HG03097 (cell line): Measurements from ENCODE around the gene TFDP2.
"Not testable (repeated sequence)": the region's sequence is repeated elsewhere in the genome, so short reads cannot be mapped to it uniquely, and the experiment has no call there.

Source experiments
- ATAC-seq: cut with Tn5 transposase; IDR thresholded peaks from one replicate; pipeline ENCODE4 v1.9.1; 2021; ENCODE audit not compliant: unreplicated experiment, low FRiP score

The TFDP2 gene

DNA sequence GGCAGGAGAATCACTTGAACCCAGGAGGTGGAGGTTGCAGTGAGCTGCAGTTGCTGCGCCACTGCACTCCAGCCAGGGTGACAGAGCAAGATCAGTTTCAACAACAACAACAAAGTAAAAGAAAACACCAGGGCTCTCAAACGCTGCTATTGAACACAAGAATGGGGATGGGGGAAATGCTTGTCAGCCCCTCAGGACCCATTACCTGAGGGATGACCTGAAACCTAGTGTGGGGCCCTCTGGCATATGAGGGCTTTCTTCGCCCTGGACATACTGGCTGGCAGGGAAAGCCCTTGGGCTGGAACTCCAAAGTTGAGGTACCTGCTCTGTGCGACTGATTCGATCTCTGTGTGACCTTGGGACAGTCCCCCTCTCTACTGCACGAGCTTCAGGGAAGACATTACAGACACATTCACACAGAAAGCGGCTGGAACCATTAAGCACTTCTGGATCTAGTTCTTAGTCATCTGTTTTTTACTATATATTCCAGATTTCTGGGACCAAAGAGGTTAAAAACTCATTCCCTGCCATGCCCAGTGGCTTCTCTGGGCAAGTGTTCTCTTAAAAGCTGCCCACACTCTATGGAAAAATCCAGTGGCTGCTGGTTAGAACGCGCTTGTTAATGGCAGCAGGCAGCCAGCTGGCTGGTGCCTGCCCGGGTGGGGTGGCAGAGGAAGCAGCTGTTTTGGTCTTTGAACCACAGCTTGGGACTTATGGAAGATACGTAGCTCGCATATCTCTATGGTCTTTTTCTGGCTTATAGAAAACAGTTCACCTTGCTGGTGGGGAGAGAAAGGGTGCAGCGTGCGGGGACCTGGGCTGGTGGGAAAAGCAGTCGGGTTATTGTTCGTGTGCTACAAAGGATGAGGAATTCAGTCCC is 215.7 kb downstream of the TFDP2 start:
- ATAC-seq: no peak

DNA sequence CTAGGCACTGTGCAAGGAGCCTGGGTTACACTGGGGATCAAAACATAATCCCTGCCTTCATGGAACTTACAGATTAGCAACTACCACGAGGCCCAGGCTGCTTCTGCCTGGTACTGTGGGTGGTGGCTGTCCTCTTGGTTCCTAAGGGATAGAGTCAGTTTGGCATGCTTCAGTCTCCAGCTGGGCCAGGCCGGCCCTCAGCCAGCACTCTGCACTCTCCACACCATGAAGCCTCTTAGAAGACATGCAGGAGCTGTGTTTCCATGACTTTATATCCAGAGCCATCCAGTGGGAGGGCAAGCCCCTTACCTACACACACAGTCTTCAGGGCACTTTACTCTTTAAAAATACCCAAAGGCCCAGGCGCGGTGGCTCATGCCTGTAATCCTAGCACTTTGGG is 218.5 kb downstream of the TFDP2 start:
- no peak for ATAC-seq

DNA sequence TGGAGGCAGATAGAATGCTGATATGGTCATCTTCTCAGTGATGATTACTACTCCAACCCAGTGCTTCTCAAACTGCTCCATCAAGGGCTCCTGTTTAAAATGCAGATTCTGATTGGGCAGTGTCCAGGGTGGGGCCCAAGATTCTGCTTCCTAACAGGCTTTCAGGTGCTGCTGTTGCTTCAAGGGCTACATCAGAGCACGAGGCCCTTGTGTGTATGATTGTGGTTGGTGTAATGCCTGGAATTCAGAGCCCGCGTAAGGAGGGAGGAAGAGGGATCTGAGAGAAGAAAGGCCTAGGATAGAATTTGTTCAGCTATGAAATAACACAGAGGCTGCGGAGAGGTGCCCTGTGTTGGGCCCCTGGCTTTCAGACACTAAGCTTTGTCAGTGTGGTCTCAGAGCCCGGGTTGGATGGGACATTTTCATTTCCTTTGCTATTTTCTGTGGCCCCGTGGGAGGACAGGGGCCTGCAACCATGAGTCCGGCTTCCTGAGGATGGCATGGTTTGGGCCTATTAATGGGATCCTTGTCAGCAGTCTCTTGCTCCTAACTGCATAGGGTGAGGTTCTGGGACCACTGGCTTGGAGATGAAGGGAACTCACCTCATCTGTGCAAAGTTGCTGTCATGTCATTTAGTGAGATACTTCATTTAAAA is 219.9 kb downstream of the TFDP2 start:
- no peak for ATAC-seq

DNA sequence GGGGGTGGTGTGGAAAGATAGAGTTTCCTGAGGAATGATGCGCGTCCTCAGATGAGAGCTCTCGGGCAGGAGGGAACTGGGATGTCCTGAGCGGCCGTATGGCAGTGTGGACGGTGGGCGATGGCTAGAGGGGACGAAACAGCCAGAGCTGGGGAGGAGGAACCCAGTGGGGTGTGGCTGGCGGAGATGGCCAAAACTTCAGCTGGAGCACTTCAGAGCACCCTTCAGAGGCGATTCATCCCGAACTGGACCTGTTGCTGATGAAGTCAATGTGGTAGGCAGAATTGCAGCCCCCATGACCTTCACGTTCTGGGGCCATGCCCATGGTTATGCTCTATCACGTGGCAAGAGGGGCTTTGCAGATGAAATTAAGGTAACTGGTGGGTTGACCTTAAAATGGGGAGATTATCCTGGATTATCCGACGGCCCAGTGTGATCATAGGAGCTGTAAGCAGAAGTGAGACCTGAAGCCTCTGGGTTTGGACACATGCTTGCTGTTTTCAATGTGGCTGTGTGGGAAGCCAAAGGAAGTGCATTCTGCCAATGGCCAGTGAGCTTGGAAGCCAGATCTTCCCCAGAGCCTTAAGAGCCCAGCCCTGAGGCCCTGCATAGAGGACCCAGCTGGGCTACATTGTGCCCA is 220.6 kb downstream of the TFDP2 start:
- ATAC-seq: no peak

DNA sequence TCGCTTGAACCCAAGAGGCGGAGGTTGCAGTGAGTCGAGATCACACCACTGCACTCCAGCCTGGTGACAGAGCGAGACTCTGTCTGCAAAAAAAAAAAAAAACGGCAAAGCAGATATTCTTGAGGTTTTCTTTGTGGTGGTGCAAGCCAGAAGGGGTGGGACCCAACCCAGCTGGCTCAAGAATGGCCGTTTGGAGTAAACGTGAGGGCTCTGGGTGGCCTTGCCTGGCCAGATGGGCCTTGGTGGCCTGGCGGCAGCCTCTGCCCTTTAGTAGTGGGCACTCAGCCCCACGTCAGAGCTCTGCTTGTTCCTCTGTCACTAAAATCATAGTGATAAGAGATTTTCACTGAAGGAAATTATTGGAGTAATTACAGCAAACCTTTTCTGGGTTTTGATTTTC is 222.4 kb downstream of the TFDP2 start:
- no peak for ATAC-seq

DNA sequence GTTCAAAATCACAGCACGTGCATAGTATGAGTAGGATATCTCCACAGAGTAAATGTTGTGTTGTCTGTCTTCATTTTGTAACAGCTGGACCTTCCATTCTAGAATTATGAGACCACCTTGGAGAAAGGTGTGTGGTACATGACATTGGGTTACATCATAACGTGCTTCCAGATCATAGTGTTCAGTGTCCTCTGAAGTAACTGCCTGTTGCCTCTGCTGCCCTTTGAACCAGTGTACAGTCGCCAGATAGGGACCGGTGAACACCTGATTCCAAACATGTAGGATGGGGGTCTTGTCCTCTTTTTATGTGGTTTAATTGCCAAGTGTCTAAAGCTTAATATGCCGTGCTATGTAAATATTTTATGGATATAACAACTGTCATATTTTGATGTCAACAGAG is 223.7 kb downstream of the TFDP2 start:
- not testable (repeated sequence) for ATAC-seq

DNA sequence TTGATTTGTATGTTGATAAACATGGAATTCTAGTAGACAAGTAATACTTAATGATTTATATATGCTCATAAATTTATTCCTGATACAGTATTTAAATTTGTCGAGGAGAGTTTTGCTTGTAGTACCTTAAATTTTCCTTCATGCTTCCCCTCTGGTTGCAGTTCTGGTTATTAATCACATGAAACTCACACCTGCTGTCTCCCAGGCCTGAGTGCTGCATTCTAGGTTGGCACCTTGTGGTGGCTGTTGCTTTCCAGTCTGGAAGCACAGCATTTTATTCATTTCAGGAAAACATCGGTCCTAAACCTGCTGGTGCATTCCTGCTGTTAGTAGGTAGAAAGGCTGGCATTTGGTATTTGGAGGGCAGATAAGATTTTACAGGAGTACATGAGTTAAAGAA is 228.0 kb downstream of the TFDP2 start:
- no peak for ATAC-seq

DNA sequence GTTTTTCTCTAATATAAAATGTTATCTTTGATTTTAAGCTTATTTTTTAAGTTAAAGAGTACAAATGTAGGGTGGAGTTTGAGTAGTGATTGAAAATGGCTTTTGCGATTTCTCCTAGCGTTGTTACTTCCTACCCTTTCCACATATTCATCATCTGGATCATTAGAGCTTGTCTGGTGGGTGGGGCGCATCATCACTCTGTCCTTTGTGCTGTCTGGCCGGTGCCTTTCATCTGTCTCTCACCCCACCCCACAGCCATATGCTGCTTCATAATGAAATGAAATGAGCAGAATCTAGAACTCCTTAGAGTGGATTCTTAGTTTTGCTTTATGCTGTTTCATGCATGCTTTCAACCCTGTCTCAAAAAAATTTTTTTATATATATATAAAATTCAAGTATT is 228.6 kb downstream of the TFDP2 start:
- ATAC-seq: no peak

DNA sequence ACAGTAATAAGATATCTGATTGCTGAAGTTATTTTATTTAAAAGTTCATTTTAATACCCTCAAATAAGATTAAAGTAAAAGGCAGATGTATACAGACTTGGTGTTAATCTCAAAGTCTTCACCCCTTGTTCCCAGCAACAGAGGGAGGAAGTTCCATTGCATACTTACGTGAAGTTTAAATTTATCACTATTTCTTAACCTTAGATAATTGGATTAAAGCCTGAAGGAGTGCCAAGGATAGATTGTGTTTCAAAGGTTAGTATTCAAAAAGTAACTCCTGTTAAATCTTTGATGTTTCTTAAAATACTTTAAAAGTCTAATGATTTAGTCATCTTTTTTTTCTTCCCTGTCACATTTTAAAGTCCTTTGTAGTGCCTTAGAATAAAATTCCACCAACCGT is 233.6 kb downstream of the TFDP2 start:
- no peak for ATAC-seq

DNA sequence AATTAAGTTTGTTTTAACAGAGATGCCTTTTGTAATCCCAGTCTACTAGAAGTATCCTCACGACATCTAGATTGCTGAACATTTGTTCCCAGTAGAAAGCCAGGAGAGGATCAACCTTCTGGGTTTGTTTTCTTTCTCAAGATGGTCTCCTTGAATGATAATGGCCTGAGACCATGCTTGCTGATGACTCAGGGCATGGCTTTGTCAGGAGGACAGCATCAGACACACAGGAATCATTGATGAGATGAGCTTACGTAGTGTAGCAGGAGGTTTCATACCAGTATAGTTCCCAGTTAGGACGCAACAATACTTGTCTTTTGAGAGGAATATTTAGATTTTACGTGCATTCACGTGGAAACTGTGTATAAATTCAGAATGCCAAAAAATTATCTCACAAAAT is 234.3 kb downstream of the TFDP2 start:
- no peak for ATAC-seq

DNA sequence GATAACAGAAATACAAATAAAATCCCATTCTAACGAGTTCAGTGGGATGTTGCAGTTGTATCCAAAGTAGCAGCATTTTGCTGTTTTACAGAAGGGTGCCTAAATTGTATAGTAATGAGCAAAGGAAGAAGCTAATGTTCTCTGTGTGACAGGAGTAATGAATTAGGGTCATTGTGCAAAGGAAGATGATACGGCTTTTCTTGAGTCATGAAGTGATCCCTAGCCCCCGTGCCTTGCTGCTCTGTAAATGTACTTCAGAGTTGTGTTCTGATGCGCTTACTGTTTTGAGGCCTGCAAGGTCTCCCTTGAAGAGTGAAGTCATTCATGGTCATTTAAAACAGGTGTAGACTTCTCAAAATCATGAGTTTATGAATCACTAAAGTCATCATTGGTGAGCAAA is 235.0 kb downstream of the TFDP2 start:
- ATAC-seq: no peak

DNA sequence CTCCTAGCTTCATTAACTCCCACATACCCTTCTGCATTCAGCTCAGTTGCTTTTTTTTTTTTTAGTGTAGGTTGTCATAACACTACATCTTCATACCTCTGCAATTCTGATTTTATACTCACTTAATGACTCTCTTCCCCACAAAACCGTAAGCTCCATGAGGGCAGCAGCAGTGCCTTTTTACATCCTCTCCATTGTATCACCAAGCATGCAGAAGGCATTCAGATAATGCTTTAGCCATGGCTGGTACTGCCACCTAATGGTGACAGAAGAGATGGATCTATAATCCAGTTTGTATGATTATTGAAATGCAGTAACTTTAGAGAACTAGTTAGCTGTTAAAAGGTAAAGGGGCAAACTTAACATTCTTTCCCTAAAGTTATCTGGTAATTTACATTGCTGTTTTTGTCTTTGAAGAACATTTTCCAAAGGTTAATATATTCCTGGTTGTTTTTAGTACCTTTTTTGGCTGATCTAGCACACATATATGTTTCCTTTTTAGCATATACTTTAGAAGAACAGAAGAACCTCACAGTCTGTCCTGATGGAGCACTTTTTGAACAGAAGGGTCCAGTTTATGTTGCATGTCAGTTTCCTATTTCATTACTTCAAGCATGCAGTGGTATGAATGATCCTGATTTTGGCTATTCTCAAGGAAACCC is 236.1 kb downstream of the TFDP2 start:
- ATAC-seq: no peak

DNA sequence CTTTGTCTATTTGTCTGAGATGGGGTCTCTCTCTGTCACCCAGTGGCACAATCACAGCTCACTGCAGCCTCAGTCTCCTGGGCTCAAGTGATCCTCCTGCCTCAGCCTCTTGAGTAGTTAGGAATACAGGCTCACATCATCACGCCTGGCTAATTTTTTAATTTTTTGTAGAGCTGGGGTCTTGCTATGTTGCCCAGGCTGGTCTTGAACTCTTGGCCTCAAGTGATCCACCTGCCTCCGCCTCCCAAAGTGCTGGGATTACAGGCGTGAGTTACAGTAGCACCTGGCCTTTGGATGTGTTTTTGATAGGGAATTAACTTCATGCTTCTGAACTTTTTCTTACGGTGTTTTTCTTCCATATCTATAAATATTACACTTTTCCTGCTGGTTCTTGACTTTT is 239.4 kb downstream of the TFDP2 start:
- ATAC-seq: not testable (repeated sequence)

DNA sequence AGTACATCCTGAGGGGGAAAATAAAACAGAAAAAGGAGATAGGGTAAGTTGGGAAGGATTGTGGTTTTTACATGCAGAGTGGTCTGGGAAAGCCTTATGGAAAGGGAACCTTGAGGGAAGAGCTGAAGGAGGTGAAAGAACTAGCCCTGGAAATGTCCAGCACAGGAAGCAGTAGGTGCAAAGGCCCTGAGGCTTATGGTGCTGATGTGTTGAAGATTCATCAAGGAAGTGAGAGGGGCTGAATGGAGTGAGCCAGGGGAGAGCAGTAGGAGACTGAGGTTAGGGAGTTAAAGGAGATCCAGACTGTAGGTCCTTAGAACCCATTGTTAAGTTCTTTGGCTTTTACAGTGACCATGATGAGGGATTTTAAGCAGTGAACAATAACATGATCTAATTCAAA is 239.9 kb downstream of the TFDP2 start:
- ATAC-seq: no peak

DNA sequence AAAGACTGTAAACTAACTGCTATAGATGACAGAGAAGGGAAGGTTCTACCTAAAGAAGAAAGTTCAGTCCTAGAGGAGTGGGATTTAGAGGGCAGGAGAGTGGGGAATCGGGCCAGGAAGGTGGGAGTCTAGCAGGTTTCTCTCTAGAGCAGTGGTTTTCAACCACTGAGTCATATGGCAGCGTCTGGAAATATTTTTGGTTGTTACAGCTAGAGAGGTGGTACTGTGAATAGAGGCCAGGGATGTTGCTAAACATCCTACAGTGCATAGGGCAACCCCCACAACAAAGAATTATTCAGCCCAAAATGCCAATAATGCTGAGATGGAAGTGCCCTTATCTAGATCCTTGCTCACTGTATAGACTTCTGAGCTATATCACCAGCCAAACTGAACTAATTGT is 244.2 kb downstream of the TFDP2 start:
- ATAC-seq: no peak

DNA sequence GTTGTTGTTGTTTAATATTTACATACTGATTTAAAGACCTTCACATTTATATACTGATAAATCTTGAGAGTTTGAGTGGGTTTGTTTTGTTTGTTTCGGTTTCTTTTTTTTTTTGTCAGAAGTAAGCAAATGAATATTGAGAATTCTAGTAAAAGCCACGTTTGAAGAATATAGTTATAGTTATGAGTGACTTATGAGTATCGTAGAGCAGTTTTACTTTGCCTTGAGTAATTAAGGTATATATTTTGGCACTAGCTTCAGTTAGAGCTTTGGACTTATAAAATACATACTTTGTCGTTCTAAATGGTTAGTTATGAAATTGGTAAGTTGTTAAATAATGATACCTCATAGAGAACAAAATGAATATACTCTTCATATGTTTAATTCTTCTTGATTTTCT is 245.1 kb downstream of the TFDP2 start:
- ATAC-seq: no peak

DNA sequence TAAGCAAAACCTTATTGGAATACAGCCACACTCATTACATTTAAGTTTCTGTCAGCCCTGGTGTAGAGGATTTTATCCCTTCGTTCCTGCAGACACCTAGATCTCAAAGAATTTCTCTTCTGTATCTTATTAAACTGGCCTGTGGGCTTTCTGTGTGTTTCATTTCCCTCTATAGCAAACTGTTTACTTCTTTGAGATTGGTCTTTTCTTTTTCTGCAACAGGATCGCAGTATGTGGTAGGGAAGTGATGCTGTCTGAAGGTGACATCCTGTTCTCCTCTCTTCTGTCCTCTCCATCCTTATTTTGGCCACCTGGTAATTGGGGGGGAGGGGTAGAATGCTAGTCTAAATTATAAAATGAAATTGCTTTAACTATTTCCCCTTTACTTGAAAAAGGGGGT is 247.4 kb downstream of the TFDP2 start:
- ATAC-seq: no peak

DNA sequence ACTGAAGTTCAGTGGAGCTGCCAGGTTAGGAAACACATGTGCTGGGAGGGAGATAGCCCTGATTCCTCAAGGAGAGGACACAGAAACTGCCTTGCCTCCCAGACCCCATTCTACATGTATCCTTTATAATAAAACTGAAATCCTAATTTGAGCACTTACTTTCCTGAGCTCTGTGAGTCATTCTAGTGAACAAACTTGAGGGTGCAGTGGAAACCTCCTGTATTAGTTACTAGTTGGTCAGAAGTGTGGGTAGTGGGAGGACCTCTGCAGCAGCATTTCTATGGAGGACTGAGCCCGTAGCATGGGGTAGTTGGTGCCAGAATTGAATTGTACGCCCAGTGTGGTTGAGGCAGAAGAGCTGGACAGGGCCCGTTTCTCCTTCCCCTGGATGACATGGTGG is 249.0 kb downstream of the TFDP2 start:
- no peak for ATAC-seq

DNA sequence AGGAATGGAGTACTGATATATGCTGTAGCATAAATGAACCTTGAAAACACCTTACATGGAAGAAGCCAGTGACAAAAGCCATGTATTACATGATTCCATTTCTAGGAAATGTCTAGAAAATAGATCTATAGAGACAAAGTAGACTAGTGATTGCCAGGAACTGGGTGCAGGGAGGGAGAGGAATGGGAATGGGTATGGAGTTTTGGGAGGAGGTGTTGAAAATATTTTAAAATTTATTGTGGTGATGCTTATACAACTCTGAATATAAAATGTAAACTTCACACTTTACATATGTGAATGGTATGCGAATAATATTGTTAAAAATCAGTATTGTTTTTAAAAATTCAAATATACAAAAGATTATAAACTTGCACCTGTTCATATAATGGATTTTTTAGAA is 250.4 kb downstream of the TFDP2 start:
- no peak for ATAC-seq

DNA sequence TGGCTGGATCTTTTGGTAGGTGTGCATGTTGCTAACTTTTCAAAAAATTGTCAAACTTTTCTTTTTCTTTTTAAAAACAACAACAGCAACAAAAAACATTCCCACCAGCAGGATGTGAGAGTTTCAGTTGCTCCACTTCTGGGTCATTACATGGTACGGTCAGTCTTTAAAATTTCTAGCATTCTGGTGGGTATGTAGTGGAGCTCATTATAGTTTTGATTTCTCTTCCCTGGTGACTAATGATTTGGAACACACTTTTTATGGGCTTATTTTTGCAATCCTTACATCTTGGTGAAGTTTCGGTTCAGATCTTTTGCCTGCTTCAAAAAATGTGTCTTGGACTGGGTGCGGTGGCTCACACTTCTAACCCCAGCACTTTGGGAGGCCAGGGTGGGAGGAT is 253.6 kb downstream of the TFDP2 start:
- ATAC-seq: no peak

DNA sequence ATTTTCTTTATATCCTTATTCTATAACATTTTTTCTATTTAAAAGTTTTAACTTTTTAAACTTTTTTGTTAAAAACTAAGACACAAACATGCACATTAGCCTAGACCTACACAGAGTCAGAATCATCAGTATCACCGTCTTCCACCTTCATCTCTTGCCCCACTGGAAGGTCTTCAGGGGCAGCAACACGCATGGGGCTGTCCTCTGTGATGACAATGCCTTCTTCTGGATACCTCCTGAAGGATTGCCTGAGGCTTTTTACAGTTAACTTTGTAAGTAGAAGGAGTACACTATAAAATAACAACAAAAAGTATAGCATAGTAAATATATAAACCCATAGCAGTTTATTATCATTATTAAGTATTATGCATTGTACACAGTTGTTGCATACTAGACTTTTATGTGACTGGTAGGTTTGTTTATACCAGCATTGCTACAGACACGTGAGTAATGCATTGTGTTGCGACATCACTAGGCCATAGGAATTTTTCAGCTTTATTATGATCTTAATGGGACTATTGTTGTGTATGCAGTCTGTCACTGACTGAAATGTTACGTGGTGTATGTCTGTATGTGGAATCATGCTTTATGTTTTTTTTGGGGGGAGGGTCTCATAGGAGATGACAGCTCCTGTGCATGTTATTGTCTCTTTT is 254.7 kb downstream of the TFDP2 start:
- ATAC-seq: no peak
